Esophagus (tissue), 2 donors: ENCODE measurements around the gene ABR. TPM values are rescaled to one million over a fixed set of nuclear protein-coding genes. Genes with fewer than 3 reads are reported as not detected.
A peak's percentile ranks its signal among the peaks of the same experiment; 100 is the strongest.

Experiments
- H3K27ac ChIP-seq, 2 donors: one replicate each; pipeline ENCODE4 v1.5.1; 2013; ENCODE audit warnings: low read depth in 2 of 2, mild to moderate bottlenecking in 2 of 2, inconsistent platforms in 1 of 2, low read length in 1 of 2, moderate library complexity in 1 of 2
- H3K27me3 ChIP-seq, 2 donors: one replicate each; pipeline ENCODE4 v1.6.1; 2013; ENCODE audit warnings: low read length in 2 of 2, control low read depth in 1 of 2, mild to moderate bottlenecking in 1 of 2; ENCODE audit not compliant: insufficient read depth in 2 of 2, control insufficient read depth in 1 of 2
- H3K36me3 ChIP-seq, 2 donors: one replicate each; pipeline ENCODE4 v1.6.1; 2013; ENCODE audit warnings: low read length in 1 of 2; ENCODE audit not compliant: control insufficient read depth in 2 of 2, insufficient read depth in 2 of 2
- H3K4me1 ChIP-seq, 2 donors: one replicate each; pipeline ENCODE4 v1.6.1; 2013; ENCODE audit warnings: low read length in 1 of 2; ENCODE audit not compliant: control insufficient read depth in 2 of 2, insufficient read depth in 2 of 2
- H3K4me3 ChIP-seq, 2 donors: one replicate each; pipeline ENCODE4 v1.5.1; 2013; ENCODE audit warnings: low read length in 2 of 2, mild to moderate bottlenecking in 2 of 2, low read depth in 1 of 2, moderate library complexity in 1 of 2
- H3K9me3 ChIP-seq, 2 donors: one replicate each; pipeline ENCODE4 v1.6.1; 2013; ENCODE audit warnings: mild to moderate bottlenecking in 2 of 2, low read depth in 1 of 2, low read length in 1 of 2, moderate library complexity in 1 of 2; ENCODE audit not compliant: control insufficient read depth in 2 of 2, insufficient read depth in 1 of 2
- WGBS, 2 donors: extraction: QIAGEN DNeasy Blood & Tissue Kit; methylation state at CpG; one replicate each; pipeline ENCODE4 v1.1.7; 2013; 5-methylcytosine and 5-hydroxymethylcytosine counted together
- polyA plus RNA-seq, 2 donors: library from polyadenylated mRNA; stranded (reverse); fragments of 200-250 nt; gene quantifications; one replicate each; pipeline ENCODE4 v1.2.3, GENCODE V29; 2013
- donor health status: healthy with polysubstance abuse.
- donor health status: Bipolar disorder and iron deficiency.

ABR gene
- polyA plus RNA-seq, 2 donors = 48.6 to 57.7 TPM

GRCh38 chr17:1091900-1092299 is 87.9 kb downstream of the ABR start:
- peak overlapping the region; percentile 45 to 59 for H3K4me3 ChIP-seq

GRCh38 chr17:1091190-1091534 is 88.6 kb downstream of the ABR start:
- peak overlapping the region; percentile 45 to 59 for H3K4me3 ChIP-seq
- no peaks in the 10 kb centered on the region for H3K27me3 ChIP-seq
- H3K36me3 ChIP-seq = peaks cover 7 to 28% of the 10 kb centered on the region in 2 donors
- H3K27ac ChIP-seq = peak overlapping the region; percentile 89 to 92
- no peaks in the 10 kb centered on the region for H3K9me3 ChIP-seq
- peaks cover 5 to 32% of the 10 kb centered on the region in 2 donors for H3K4me1 ChIP-seq
- WGBS, 2 donors = 59 to 76% methylated on average over 6 to 8 of the region's 8 CpGs

More at GRCh38 chr17:1091900-1092299, 87.9 kb downstream of the ABR start:
- Histone ChIP-seq H3K27me3 (no peaks in the 10 kb centered on the region), H3K27ac (peak overlapping the region; percentile 90 to 92), H3K36me3 (peaks cover 7 to 29% of the 10 kb centered on the region in 2 donors), H3K9me3 (no peaks in the 10 kb centered on the region), H3K4me1 (peaks cover 5 to 37% of the 10 kb centered on the region in 2 donors)
- 49 to 64% methylated on average over 14 of the region's 14 CpGs for WGBS, 2 donors

GRCh38 chr17:1090465-1091189 is 89.2 kb downstream of the ABR start:
- 61 to 62% methylated on average over 18 to 19 of the region's 19 CpGs for WGBS, 2 donors
- H3K36me3 ChIP-seq = peaks cover 7 to 27% of the 10 kb centered on the region in 2 donors
- no peaks in the 10 kb centered on the region for H3K27me3 ChIP-seq
- H3K9me3 ChIP-seq = no peaks in the 10 kb centered on the region
- peak overlapping the region; percentile 89 to 92 for H3K27ac ChIP-seq
- peaks cover 5 to 27% of the 10 kb centered on the region in 2 donors for H3K4me1 ChIP-seq
- peak overlapping the region; percentile 45 to 59 for H3K4me3 ChIP-seq

- WGBS, 2 donors = 59 to 69% methylated on average over 13 of the region's 13 CpGs
- peak overlapping the region; percentile 89 to 92 for H3K27ac ChIP-seq
Measured at GRCh38 chr17:1089915-1090314, 89.9 kb downstream of the ABR start.

GRCh38 chr17:1087381-1088241 is 92.2 kb downstream of the ABR start:
- 28 to 35% methylated on average over 34 to 35 of the region's 35 CpGs for WGBS, 2 donors
- H3K4me3 ChIP-seq = no peak overlapping the region
- peak overlapping the region; percentile 96 to 97 for H3K27ac ChIP-seq
- H3K36me3 ChIP-seq = peaks cover 7 to 28% of the 10 kb centered on the region in 2 donors
- no peaks in the 10 kb centered on the region for H3K27me3 ChIP-seq
- H3K9me3 ChIP-seq = no peaks in the 10 kb centered on the region
- H3K4me1 ChIP-seq = peaks cover 2 to 16% of the 10 kb centered on the region in 2 donors

More at GRCh38 chr17:1089915-1090314, 89.9 kb downstream of the ABR start:
- Histone ChIP-seq H3K4me3 (peak overlapping the region; percentile 45 to 59), H3K9me3 (no peaks in the 10 kb centered on the region), H3K27me3 (no peaks in the 10 kb centered on the region), H3K4me1 (peaks cover 2 to 20% of the 10 kb centered on the region in 2 donors), H3K36me3 (peaks cover 7 to 23% of the 10 kb centered on the region in 2 donors)

- Histone ChIP-seq H3K27ac (peak overlapping the region in 1 of 2 donors; percentile 62), H3K4me3 (no peak overlapping the region), H3K36me3 (peaks cover 0 to 36% of the 10 kb centered on the region in 2 donors), H3K9me3 (no peaks in the 10 kb centered on the region), H3K27me3 (no peaks in the 10 kb centered on the region), H3K4me1 (peaks cover 2 to 13% of the 10 kb centered on the region in 2 donors)
- WGBS, 2 donors = 60 to 69% methylated on average over 19 of the region's 19 CpGs
Measured at GRCh38 chr17:1083451-1084187, 96.2 kb downstream of the ABR start.

- Histone ChIP-seq H3K4me1 (peaks cover 0 to 9% of the 10 kb centered on the region in 2 donors), H3K36me3 (peaks cover 0 to 47% of the 10 kb centered on the region in 2 donors)
- WGBS, 2 donors = 59 to 63% methylated on average over 8 of the region's 8 CpGs
Measured at GRCh38 chr17:1082579-1082978, 97.2 kb downstream of the ABR start.

GRCh38 chr17:1078831-1079561 is 100.8 kb downstream of the ABR start:
- peaks cover 0 to 9% of the 10 kb centered on the region in 2 donors for H3K4me1 ChIP-seq
- H3K4me3 ChIP-seq = no peak overlapping the region
- no peaks in the 10 kb centered on the region for H3K27me3 ChIP-seq
- H3K9me3 ChIP-seq = no peaks in the 10 kb centered on the region
- no peak overlapping the region for H3K27ac ChIP-seq
- H3K36me3 ChIP-seq = peaks cover 3 to 61% of the 10 kb centered on the region in 2 donors
- WGBS, 2 donors = 79 to 80% methylated on average over 42 to 43 of the region's 43 CpGs

More at GRCh38 chr17:1082579-1082978, 97.2 kb downstream of the ABR start:
- H3K4me3 ChIP-seq = no peak overlapping the region
- peak overlapping the region; percentile 43 to 48 for H3K27ac ChIP-seq
- H3K27me3 ChIP-seq = no peaks in the 10 kb centered on the region
- H3K9me3 ChIP-seq = no peaks in the 10 kb centered on the region
